Brain microvascular endothelial cell (primary cell): ENCODE results near the gene DYNC1I2.
"Not testable (repeated sequence)": the region's sequence is repeated elsewhere in the genome, so short reads cannot be mapped to it uniquely, and the experiment has no call there.

Experiments used
- DNase-seq: peaks from one replicate; pipeline ENCODE4 v3.0.0-alpha.2; 2020
- H3K27ac ChIP-seq: fragments of 250-450 bp; sonication (Bioruptor Pico); 2 replicates; pipeline ENCODE4 v1.5.1; 2020; ENCODE audit warnings: mild to moderate bottlenecking, moderate library complexity
- H3K27me3 ChIP-seq: fragments of 250-450 bp; sonication (Bioruptor Pico); replicated peaks from 2 replicates; pipeline ENCODE4 v1.5.1; 2020; ENCODE audit warnings: mild to moderate bottlenecking
- H3K36me3 ChIP-seq: fragments of 250-450 bp; sonication (Bioruptor Pico); replicated peaks from 2 replicates; pipeline ENCODE4 v1.5.1; 2020; ENCODE audit warnings: mild to moderate bottlenecking
- H3K4me3 ChIP-seq: 2 replicates; pipeline ENCODE4 v1.5.1; 2011; ENCODE audit warnings: low read depth, mild to moderate bottlenecking, control low read depth, low read length, moderate library complexity
- CTCF ChIP-seq: IDR thresholded peaks from 2 replicates; pipeline ENCODE4 v1.5.1; 2011; ENCODE audit warnings: low read depth, mild to moderate bottlenecking, moderate library complexity, low read length, control low read depth, inconsistent platforms; ENCODE audit errors: missing control alignments
- in situ Hi-C: cut with HindIII; loops from 2 replicates; pipeline ENCODE4 v1.10.0; 2017; ENCODE audit warnings: low sequenced_read_pairs, low pct_ligation_motif_present

The DYNC1I2 gene

GRCh38 chr2:171747371-171747770 is 60.1 kb downstream of the DYNC1I2 start:
- no peak overlapping the region for H3K27ac ChIP-seq
- in situ Hi-C loops, result no loop called here
- peaks cover 62% of the 10 kb centered on the region for H3K36me3 ChIP-seq
- H3K27me3 ChIP-seq, result no peaks in the 10 kb centered on the region
- no peak for DNase-seq
- TF ChIP-seq CTCF, result no peak
- no peak overlapping the region for H3K4me3 ChIP-seq

DNA sequence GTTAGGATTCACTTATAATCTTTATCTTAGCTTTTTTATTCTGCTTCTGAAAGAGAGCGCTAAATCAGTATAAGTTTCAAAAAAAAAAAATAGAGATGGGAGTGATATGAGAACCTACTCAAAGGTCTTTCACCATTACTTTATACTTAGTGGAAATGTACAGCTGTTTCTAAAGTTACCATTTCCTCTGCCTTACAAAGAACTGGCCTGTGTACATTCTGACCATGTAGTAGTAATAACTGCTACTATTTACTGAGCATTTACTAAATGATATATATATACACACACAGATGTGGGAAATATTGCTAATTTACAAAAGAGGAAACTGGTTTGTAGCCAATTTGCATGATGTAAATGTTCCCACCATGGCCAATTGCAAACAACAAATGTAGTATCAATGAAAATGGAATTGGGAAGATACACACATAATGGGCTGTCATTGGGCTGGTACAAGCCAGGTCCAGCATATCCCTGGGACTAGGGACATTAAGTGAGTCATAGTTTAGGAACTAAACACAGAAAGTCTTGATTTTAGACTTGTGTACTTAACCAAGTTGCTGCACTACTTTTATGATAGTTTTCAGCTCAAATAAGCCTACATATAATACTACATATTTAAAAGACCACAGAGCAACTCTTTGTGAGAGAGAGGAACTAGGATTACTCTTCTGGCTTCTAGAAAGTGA is 67.1 kb downstream of the DYNC1I2 start:
- H3K27ac ChIP-seq, result no peak overlapping the region
- no peak overlapping the region for H3K4me3 ChIP-seq
- peaks cover 37% of the 10 kb centered on the region for H3K36me3 ChIP-seq
- H3K27me3 ChIP-seq, result no peaks in the 10 kb centered on the region
- TF ChIP-seq CTCF, result no peak
- in situ Hi-C loops, result no loop called here
- no peak for DNase-seq

DNA sequence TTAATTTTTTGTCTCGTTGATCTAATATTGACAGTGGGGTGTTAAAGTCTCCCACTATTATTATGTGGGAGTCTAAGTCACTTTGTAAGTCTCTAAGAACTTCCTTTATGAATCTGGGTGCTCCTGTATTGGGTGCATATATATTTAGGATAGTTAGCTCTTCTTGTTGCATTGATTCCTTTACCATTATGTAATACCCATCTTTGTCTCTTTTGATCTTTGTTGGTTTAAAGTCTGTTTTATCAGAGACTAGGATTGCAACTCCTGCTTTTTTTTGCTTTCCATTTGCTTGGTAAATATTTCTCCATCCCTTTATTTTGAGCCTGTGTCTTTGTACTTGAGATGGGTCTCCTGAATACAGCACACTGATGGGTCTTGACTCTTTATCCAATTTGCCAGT is 71.5 kb downstream of the DYNC1I2 start:
- H3K27me3 ChIP-seq, DNase-seq, H3K27ac ChIP-seq, H3K4me3 ChIP-seq, in situ Hi-C loops: not testable (repeated sequence)
- H3K36me3 ChIP-seq, result peaks cover 18% of the 10 kb centered on the region

GRCh38 chr2:171761176-171761575 is 73.9 kb downstream of the DYNC1I2 start:
- H3K27ac ChIP-seq, DNase-seq, H3K4me3 ChIP-seq, H3K27me3 ChIP-seq, H3K36me3 ChIP-seq, in situ Hi-C loops: not testable (repeated sequence)

GRCh38 chr2:171762879-171763573 is 75.8 kb downstream of the DYNC1I2 start:
- TF ChIP-seq CTCF, result no peak
- peak; percentile 65 for DNase-seq
- Histone ChIP-seq H3K27me3 (no peaks in the 10 kb centered on the region), H3K27ac (peak overlapping the region; percentile 24), H3K36me3 (peaks cover 4% of the 10 kb centered on the region), H3K4me3 (no peak overlapping the region)
- in situ Hi-C loops, result no loop called here

DNA sequence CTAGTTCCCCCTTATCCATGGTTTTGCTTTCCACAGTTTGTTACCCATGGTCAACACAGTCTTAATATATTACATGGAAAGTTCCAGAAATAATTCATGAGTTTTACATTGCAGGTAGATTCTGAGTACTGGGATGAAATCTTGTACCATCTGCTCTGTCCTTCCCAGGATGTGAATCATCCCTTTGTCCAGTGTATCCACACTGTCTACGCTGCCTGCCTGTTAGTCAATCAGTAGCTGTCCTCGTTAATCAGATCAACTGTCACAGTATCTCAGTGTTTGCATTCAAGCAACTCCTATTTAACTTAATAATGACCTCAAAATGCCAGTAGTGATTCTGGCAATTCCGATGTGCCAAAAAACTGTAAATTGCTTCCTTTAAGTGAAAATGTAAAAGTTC is 76.3 kb downstream of the DYNC1I2 start:
- Histone ChIP-seq H3K4me3 (no peak overlapping the region), H3K27me3 (no peaks in the 10 kb centered on the region), H3K36me3 (peaks cover 4% of the 10 kb centered on the region), H3K27ac (peak overlapping the region; percentile 24)
- TF ChIP-seq CTCF, result no peak
- in situ Hi-C loops, result no loop called here
- peak; percentile 11 for DNase-seq
